OCI-LY3 (cell line): ENCODE results near the gene TMEM63B.

Source experiments
- H2AFZ ChIP-seq: fragments of 200-600, 300-600 bp; shearing (Covaris generic); 2 replicates; pipeline ENCODE4 v1.6.0; 2014; ENCODE audit warnings: antibody characterized with exemption, low read depth, low read length
- H3K27ac ChIP-seq: fragments of 200-600, 300-600 bp; sonication (generic); 2 replicates; pipeline ENCODE4 v1.5.1; 2014; ENCODE audit warnings: mild to moderate bottlenecking, low read length, moderate library complexity, mixed read lengths
- H3K27me3 ChIP-seq: fragments of 200-600, 300-600 bp; sonication (generic); 2 replicates; pipeline ENCODE4 v1.6.1; 2014; ENCODE audit warnings: low read depth, low read length, mixed read lengths
- H3K36me3 ChIP-seq: fragments of 200-600, 300-600 bp; sonication (generic); replicated peaks from 2 replicates; pipeline ENCODE3; 2014; ENCODE audit warnings: low read depth, low read length, mixed read lengths
- H3K4me1 ChIP-seq: fragments of 300-600, 200-600 bp; sonication (generic); 2 replicates; pipeline ENCODE4 v1.6.1; 2014; ENCODE audit warnings: low read length, mixed read lengths
- H3K4me2 ChIP-seq: fragments of 200-600, 300-600 bp; sonication (generic); 2 replicates; pipeline ENCODE4 v1.6.1; 2014; ENCODE audit warnings: low read length, mixed read lengths
- H3K4me3 ChIP-seq: fragments of 300-600, 200-600 bp; sonication (generic); 2 replicates; pipeline ENCODE4 v1.5.1; 2014; ENCODE audit warnings: antibody characterized with exemption, mild to moderate bottlenecking, low read length, moderate library complexity
- H3K79me2 ChIP-seq: fragments of 300-600, 200-600 bp; shearing (Covaris generic); 2 replicates; pipeline ENCODE4 v1.6.1; 2014; ENCODE audit warnings: mild to moderate bottlenecking, low read length, mixed read lengths
- H3K9ac ChIP-seq: fragments of 300-600, 200-600 bp; shearing (Covaris generic); 2 replicates; pipeline ENCODE4 v1.6.0; 2014; ENCODE audit warnings: mild to moderate bottlenecking, low read length, moderate library complexity
- H3K9me3 ChIP-seq: fragments of 200-600, 300-600 bp; shearing (Covaris generic); 2 replicates; pipeline ENCODE4 v1.6.1; 2014; ENCODE audit warnings: low read length, mixed read lengths; ENCODE audit not compliant: insufficient read depth
- H4K20me1 ChIP-seq: fragments of 200-600, 300-600 bp; sonication (generic); 2 replicates; pipeline ENCODE4 v1.6.1; 2016; ENCODE audit warnings: low read length, mixed read lengths; ENCODE audit not compliant: insufficient read depth
- CTCF ChIP-seq: fragments of 200-600, 300-600 bp; sonication (generic); IDR thresholded peaks from 2 replicates; pipeline ENCODE4 v1.5.1; 2014; ENCODE audit warnings: antibody characterized with exemption, low read length, low read depth
- EZH2phosphoT487 ChIP-seq: fragments of 200-600 bp; shearing (Covaris generic); IDR thresholded peaks from 2 replicates; pipeline ENCODE4 v1.6.1; 2018; ENCODE audit warnings: antibody characterized with exemption, mixed run types, low read depth

The TMEM63B gene

GRCh38 chr6:44203955-44204354 lies 76.6 kb downstream of the TMEM63B start:
- H3K4me2 ChIP-seq = no peak overlapping the region
- H2AFZ ChIP-seq = no peak overlapping the region
- H3K9ac ChIP-seq = no peak overlapping the region
- no peaks in the 10 kb centered on the region for H3K36me3 ChIP-seq
- peaks cover 13% of the 10 kb centered on the region for H3K4me1 ChIP-seq
- H4K20me1 ChIP-seq = no peaks in the 10 kb centered on the region
- no peaks in the 10 kb centered on the region for H3K9me3 ChIP-seq
- TF ChIP-seq CTCF = no peak
- TF ChIP-seq EZH2phosphoT487 = no peak
- H3K4me3 ChIP-seq = no peak overlapping the region
- 0 out of 2 replicates have a peak, but pooled peaks cover 4% of the 10 kb centered on the region for H3K27me3 ChIP-seq
- no peak overlapping the region for H3K27ac ChIP-seq
- H3K79me2 ChIP-seq = no peaks in the 10 kb centered on the region
